AG20443 (cell line): ENCODE results near the gene KPNA1.

Experiments used
- DNase-seq: peaks from one replicate; pipeline ENCODE4 v3.0.0; 2012; ENCODE audit warnings: low spot score, mixed read lengths

KPNA1 gene

DNA sequence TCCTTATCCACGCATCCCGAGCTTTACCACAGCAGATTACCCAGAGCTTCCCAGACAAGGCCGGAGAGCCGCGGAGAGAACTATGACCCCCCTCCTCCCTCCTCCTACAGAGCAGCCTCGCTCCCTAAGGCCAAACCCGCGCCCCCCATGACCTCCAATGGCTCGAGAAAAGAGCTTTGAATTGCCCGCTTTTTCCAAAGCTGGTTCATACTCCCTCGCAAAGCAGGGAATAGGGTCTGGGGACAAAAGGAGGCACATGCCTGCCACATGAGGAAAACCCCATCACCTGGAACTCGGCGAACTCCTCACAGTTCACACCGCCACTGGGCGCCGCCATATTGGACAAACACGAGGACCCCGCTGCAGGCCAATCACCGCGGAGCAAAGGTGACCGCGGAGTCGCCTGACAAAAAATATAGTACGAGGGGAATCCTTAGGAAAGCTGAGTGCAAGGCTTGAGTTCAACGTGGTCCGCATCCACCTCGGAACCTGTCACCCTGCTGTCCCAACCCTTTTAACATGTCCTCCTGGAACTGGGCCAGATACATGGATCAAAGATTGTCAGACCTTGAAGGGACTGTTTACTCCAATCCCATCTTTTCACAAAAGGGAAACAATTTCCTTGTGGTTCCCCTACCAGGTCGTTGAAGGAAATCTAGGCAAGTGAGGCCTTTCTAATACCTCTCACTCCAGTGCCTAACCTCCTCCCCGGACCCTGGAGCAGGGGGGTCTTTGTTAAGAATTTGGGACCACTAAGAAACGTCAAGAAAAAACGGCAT, 131.7 kb downstream of the KPNA1 start, which contains the start of gene MIX23:
Gene MIX23 (minus strand): TSS at position 344 of the 779 bp plus-strand sequence. CDS start 7 bp downstream, at position 337.
- peak; percentile 92 for DNase-seq

GRCh38 chr3:122377975-122378374, 136.8 kb downstream of the KPNA1 start:
- no peak for DNase-seq

GRCh38 chr3:122374034-122374433, 140.7 kb downstream of the KPNA1 start:
- no peak for DNase-seq
